Activated naive CD8-positive, alpha-beta T cell treated with anti-CD3 and anti-CD28 coated beads, Interleukin-2, amount 10 ng/mL, durations not matched to agents 7 days and 5 days (primary cell): Measurements from ENCODE around the gene FLT3. TPM values are rescaled to one million over a fixed set of nuclear protein-coding genes. Genes with fewer than 3 reads are reported as not detected.
"Not testable (repeated sequence)": the region's sequence is repeated elsewhere in the genome, so short reads cannot be mapped to it uniquely, and the experiment has no call there.

Experiments used
- ATAC-seq: fragments of 150-1000 bp; cut with Tn5 transposase; one replicate; pipeline ENCODE4 v1.10.0; 2021; ENCODE audit warnings: low read depth, moderate library complexity
- POLR2A ChIA-PET: fragments of 350-600 bp; sonication (Branson Sonifier 250); formaldehyde crosslinking; loops from one replicate; lab custom pipeline; 2021; ENCODE audit warnings: antibody characterized with exemption; lab: Charles Lee
- DNase-seq: peaks from one replicate; pipeline ENCODE4 v3.0.0; 2021
- H3K27ac Mint-ChIP-seq: one replicate; pipeline ENCODE4 v1.8.0; 2022; ENCODE audit warnings: mild to moderate bottlenecking, mixed read lengths
- H3K27me3 Mint-ChIP-seq: one replicate; pipeline ENCODE4 v1.8.0; 2022; ENCODE audit warnings: mild to moderate bottlenecking, moderate library complexity, mixed read lengths
- H3K36me3 Mint-ChIP-seq: one replicate; pipeline ENCODE4 v1.8.0; 2021; ENCODE audit warnings: mild to moderate bottlenecking, mixed read lengths
- H3K4me1 Mint-ChIP-seq: one replicate; pipeline ENCODE4 v1.8.0; 2021; ENCODE audit warnings: mixed read lengths
- H3K4me3 Mint-ChIP-seq: one replicate; pipeline ENCODE4 v1.8.0; 2022; ENCODE audit warnings: mild to moderate bottlenecking, moderate library complexity, mixed read lengths
- H3K9me3 Mint-ChIP-seq: one replicate; pipeline ENCODE4 v1.8.0; 2021; ENCODE audit warnings: mixed read lengths
- total RNA-seq, 2 experiments: library from RNA; stranded (reverse); gene quantifications; one replicate each; pipeline ENCODE4 v1.2.3, GENCODE V29; 2021

FLT3 gene
- total RNA-seq = not detected

DNA sequence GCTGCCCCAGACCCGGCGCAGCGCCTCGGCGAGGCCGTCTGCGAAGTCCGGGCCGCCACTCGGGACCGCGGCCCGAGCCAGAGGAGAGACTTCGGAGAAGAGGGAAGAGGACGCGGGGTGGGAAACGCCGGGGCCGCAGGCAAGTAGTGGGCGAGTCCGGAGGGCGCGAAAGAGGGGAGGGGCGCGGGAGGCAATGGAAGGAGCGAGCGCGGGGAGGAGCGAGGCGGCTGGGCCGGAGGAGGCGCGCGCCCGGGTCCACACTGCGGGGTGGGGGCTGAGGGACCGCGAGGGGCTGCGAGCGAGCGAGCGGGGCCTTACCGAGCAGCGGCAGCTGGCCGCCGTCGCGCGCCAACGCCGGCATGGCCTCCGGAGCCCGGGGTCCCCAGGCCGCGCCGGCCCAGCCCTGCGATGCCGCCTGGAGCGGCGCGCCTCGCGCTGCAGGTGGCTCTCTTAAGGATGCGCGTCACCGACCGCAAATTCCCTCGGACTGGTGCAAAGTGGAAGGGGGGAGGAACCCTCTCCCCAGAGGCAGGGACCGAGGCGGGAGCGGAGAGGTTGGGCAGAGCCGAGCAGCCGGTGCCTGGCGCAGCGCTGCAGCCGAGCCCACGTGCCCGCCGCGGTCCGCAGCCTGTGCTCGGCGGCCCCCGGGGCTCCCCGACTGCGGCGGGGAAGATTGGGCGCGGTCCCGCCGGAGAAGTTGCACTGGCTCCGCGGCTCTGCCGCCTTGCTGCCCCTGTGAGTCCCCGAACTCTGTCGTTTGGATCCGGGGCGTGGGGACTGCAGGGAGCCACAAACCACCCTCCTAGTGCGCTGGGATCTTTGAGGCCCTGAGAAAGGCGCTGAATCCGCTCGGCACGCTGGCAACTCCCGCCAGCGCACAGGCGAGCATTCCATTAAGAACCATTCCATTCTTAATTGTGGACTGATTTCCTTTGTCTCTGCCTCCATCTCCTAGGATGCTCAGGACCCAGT lies at the start of gene FLT3:
Gene FLT3, minus strand, starts transcription at position 427 of the 972 bp plus-strand sequence. Its CDS starts 66 bp downstream, at position 361.
- peaks cover 67% of the 10 kb centered on the region for H3K27me3 Mint-ChIP-seq
- no peaks in the 10 kb centered on the region for H3K9me3 Mint-ChIP-seq
- H3K4me1 Mint-ChIP-seq = peaks cover 4% of the 10 kb centered on the region
- no peak within 1 kb of the TSS for H3K27ac Mint-ChIP-seq
- POLR2A ChIA-PET = no interaction called here
- H3K4me3 Mint-ChIP-seq = peak within 1 kb of the TSS; percentile 64
- DNase-seq = peak; percentile 51
- peaks cover 3% of the 10 kb centered on the region for H3K36me3 Mint-ChIP-seq
- peak; percentile 71 for ATAC-seq

DNA sequence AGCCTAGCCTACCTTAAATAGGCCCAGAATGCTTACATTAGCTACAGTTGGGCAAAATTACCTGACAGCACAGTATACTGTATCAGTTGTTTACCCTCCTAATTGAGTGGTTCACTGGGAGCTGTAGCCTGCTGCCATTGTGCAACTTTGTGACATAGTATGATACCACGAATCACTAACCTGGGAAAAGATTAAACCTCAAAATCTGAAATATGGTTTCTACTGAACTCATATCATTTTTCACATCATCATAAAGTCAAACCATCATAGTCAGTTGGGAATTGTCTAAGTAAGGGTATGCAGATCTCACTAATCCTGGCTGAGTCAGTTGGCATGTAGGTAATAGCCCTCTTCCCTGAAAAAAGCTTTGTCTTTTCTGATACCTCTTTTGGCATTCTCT lies 47.1 kb upstream of the FLT3 start:
- H3K4me1 Mint-ChIP-seq = peaks cover 9% of the 10 kb centered on the region
- H3K27ac Mint-ChIP-seq = no peak overlapping the region
- peaks cover 36% of the 10 kb centered on the region for H3K36me3 Mint-ChIP-seq
- no peak overlapping the region for H3K4me3 Mint-ChIP-seq
- ATAC-seq (no peak), DNase-seq (no peak)
- H3K27me3 Mint-ChIP-seq = no peaks in the 10 kb centered on the region
- H3K9me3 Mint-ChIP-seq = peaks cover 2% of the 10 kb centered on the region
- POLR2A ChIA-PET = interaction anchor here (1.1 kb wide), 1 partner anchor 8 kb away, joined by 3 read pairs; no protein-coding TSS in a partner anchor

DNA sequence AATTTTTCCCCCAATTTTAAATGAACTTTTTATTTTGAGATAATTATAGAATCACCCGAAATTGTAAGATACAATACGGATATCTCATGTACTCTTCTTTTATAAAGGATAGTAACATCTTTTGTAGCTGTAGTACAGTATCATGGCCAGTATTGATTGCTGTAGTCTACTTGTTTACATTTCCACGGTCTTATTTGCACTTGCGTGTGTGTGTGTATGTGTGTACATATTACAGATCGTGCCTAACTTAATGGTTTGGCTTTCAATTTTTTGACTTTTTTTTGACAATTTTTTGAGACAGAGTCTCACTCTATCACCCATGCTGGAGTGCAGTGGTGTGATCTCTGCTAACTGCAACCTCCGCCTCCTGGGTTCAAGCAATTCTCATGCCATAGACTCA lies 44.7 kb upstream of the FLT3 start:
- ATAC-seq = no peak
- Mint-ChIP-seq H3K4me1 (peaks cover 24% of the 10 kb centered on the region), H3K27me3 (no peaks in the 10 kb centered on the region), H3K27ac (no peak overlapping the region), H3K36me3 (peaks cover 40% of the 10 kb centered on the region), H3K4me3 (no peak overlapping the region), H3K9me3 (no peaks in the 10 kb centered on the region)
- DNase-seq = no peak
- POLR2A ChIA-PET = no interaction called here

DNA sequence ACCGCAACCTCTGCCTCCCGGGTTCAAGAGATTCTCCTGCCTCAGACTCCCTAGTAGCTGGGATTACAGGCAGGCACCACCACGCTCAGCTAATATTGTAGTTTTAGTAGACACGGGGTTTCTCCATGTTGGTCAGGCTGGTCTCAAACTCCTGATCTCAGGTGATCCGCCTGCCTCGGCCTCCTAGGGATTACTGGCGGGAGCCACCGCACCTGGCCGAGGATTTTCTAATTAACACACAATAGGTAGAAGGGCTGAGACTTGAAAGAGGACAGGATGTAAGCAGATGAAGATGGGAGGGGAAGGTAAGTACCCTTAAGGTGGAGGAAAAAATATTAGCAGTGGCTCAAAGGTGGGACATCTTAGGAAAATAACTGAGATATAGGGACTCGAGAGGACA lies 41.2 kb upstream of the FLT3 start:
- H3K9me3 Mint-ChIP-seq, H3K27me3 Mint-ChIP-seq, DNase-seq, ATAC-seq, POLR2A ChIA-PET: not testable (repeated sequence)
- Mint-ChIP-seq H3K36me3 (peaks cover 23% of the 10 kb centered on the region), H3K27ac (peak overlapping the region; percentile 44), H3K4me3 (peak overlapping the region; percentile 33), H3K4me1 (peaks cover 35% of the 10 kb centered on the region)

DNA sequence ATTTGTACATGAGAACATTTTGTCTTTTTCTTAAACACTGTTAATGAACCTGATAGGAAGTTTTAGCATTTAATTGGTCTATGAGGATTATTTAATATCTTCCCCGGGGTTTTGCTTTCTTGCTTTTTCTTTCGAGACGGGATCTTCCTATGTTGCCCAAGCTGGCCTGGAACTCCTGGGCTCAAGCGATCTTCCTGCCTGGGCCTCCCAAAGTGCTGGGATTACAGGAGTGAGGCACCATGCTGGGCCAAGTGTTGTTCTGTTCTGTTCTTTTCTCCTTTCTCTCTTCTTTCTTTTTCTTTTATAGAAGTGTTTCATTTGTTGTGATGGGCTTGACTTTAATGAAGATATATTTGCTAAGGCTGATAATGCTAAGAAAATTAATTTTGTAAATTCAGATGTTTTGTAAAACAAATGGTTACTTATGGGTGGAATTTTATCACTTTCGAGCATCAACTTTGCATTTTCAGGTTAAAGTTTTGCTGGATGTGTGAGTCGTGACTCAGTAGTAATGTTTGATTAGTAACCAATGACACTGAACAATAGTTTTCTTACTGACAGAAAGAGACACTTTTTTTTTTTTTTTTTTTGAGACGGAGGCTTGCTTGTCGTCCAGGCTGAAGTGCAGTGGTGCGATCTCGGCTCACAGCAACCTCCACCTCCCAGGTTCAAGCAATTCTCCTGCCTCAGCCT lies 40.2 kb upstream of the FLT3 start:
- H3K27me3 Mint-ChIP-seq = no peaks in the 10 kb centered on the region
- peaks cover 36% of the 10 kb centered on the region for H3K4me1 Mint-ChIP-seq

DNA sequence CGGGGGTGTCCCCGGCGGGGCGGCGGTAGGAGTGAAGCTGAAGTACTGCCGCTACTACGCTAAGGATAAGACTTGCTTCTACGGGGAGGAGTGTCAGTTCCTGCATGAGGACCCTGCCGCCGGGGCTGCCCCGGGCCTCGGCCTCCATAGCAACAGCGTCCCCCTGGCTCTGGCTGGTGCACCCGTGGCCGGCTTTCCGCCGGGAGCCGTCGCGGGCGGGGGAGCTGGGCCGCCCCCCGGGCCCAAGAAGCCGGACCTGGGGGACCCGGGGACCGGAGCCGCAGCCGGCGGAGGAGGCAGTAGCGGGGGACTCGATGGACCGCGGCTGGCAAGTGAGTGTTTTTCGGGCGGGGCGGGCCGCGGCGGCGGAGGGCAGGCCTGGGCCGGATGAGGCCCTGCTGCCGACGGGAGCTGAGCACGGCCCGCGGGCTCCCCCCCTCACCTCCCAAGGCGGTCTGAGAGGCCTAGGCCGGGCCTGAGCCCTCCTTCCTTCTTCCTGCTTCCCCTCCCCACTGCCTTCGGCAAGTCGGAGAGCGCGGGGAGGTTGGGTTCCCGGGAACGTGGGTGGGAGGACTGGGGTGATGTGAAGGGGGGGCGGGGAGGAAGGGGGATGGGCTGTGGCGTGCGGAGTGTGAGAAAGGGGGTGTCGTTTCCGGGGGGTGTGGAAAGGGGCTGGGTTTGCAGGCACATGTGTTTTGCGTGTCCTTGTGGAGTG lies 38.5 kb upstream of the FLT3 start:
- Mint-ChIP-seq H3K9me3 (no peaks in the 10 kb centered on the region), H3K27ac (peak overlapping the region; percentile 94), H3K27me3 (no peaks in the 10 kb centered on the region), H3K4me3 (peak overlapping the region; percentile 86), H3K4me1 (peaks cover 36% of the 10 kb centered on the region), H3K36me3 (peaks cover 12% of the 10 kb centered on the region)
- peak; percentile 80 for ATAC-seq
- peak; percentile 88 for DNase-seq
- POLR2A ChIA-PET = interaction anchor here (0.8 to 1.5 kb wide), 8 partner anchors 9 to 520 kb away, joined by 3 to 5 read pairs (median 3); partner anchors contain the start of gene POMP

More for the DNA sequence above, 40.2 kb upstream of the FLT3 start:
- H3K36me3 Mint-ChIP-seq = peaks cover 20% of the 10 kb centered on the region
- DNase-seq = no peak
- POLR2A ChIA-PET = no interaction called here
- ATAC-seq = no peak
- peak overlapping the region; percentile 94 for H3K27ac Mint-ChIP-seq
- H3K9me3 Mint-ChIP-seq = no peaks in the 10 kb centered on the region
- H3K4me3 Mint-ChIP-seq = peak overlapping the region; percentile 86

DNA sequence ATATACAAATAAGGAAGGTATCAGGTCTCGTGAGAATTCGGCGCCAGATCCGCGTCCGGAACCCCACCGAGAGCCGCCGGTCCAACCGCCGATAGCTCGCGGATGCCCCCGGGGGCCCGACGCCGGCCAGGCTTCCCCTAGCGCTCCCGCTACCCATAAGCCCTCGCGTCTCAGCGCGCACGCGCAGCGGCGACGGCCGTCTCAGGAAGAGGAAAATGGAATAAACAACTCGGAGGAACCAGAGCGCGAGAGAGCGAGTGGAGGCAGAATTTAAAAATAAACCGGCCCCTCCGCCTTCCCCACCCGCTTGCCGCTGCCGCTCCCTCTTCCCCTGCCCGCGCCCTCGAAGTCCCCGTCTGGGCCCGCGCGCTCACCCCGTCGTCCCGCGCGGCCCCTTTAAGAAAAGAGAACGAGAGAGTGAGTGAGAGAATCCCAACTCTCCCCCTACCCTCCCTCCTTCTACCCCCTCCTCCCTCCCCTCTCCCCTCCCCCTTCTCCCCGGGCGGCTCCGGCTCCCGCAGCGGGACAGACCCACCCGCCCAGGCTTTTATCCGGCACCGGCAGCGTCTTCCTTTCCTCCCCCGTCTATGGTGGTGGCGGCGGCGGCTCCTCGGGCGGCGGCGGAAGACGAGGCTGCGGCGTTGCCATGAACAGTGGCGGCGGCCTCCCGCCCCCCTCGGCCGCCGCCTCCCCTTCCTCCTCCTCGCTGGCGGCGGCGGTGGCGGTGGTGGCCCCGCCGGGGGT lies 37.8 kb upstream of the FLT3 start, which contains the start of gene PAN3:
Gene PAN3, plus strand, starts transcription at position 534 of the 744 bp plus-strand sequence. Its CDS starts 113 bp downstream, at position 647.
- H3K4me3 Mint-ChIP-seq = peak within 1 kb of the TSS; percentile 86
- H3K27ac Mint-ChIP-seq = peak within 1 kb of the TSS; percentile 94
- H3K9me3 Mint-ChIP-seq = no peaks in the 10 kb centered on the region
- POLR2A ChIA-PET = interaction anchor here (0.6 to 1.5 kb wide), 14 partner anchors 10 to 713 kb away, joined by 3 to 5 read pairs (median 3); partner anchors contain the start of genes POLR1D and POMP
- peaks cover 10% of the 10 kb centered on the region for H3K36me3 Mint-ChIP-seq
- DNase-seq (peak; percentile 94), ATAC-seq (peak; percentile 59)
- peaks cover 36% of the 10 kb centered on the region for H3K4me1 Mint-ChIP-seq
- H3K27me3 Mint-ChIP-seq = no peaks in the 10 kb centered on the region

DNA sequence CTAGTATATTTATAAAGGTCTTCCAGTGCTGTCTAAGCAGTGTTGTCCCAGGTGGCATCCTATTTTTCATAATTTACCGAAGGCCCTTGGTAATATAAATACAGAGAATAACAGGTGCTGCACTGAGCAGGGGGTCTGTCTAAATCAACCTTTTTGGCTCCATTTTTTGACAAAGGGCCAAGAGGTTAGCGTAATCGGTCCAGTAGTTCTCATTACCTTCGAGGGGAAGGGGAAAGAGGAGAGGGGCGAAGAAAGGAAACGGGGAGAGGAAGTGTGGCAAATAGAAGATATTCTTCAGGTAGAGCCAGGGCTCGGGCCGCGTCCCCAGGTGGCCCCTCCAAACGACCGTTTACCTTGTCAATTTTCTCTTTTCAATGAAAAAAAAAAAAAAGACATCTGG lies 37.2 kb upstream of the FLT3 start:
- Mint-ChIP-seq H3K9me3 (no peaks in the 10 kb centered on the region), H3K4me1 (peaks cover 34% of the 10 kb centered on the region), H3K4me3 (peak overlapping the region; percentile 86), H3K27ac (peak overlapping the region; percentile 94), H3K36me3 (peaks cover 10% of the 10 kb centered on the region), H3K27me3 (no peaks in the 10 kb centered on the region)
- ATAC-seq (no peak), DNase-seq (no peak)
- POLR2A ChIA-PET = interaction anchor here (0.7 to 1.1 kb wide), 7 partner anchors 19 to 712 kb away, joined by 3 to 5 read pairs (median 3); partner anchors contain the start of genes POLR1D and POMP

DNA sequence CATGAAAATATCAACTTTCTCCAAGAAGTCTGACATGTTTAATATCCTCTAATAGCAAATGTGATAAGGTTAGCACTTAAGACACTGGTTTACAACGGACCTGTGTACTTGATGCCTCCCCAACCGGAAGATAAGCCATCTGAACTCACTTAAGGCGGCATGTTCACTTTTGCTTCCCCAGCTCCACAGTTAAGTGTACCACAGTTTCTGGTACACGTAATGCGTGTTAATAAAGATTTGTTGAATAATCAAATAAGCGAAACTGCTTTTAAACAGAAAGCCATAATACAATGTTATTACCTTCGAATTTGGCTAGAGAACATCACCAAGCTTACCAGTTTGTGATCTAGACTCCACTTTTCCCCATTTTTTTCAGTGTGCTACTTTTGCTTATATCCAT lies 36.5 kb upstream of the FLT3 start:
- Mint-ChIP-seq H3K27ac (peak overlapping the region; percentile 94), H3K4me1 (peaks cover 28% of the 10 kb centered on the region), H3K36me3 (peaks cover 10% of the 10 kb centered on the region), H3K27me3 (no peaks in the 10 kb centered on the region), H3K4me3 (peak overlapping the region; percentile 86), H3K9me3 (no peaks in the 10 kb centered on the region)
- DNase-seq (no peak), ATAC-seq (no peak)
- POLR2A ChIA-PET = interaction anchor here (0.9 kb wide), 1 partner anchor 522 kb away, joined by 3 read pairs; the partner anchor contains the start of gene POMP

DNA sequence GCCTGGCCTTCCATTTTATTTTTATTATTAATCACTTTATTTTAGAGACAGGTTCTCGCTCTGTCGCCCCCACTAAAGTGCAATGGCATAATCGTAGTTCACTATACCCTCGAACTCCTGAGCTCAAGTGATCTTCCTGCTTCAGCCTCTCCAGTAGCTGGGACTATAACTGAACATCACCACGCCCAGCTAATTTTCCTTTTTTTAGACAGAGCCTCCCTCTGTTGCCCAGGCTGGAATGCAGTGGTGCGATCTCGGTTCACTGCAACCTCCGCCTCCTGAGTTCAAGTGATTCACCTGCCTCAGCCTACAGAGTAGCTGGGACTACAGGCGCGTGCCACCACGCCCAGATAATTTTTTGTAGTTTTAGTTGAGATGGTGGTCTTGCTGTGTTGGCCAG lies 31.3 kb upstream of the FLT3 start:
- Mint-ChIP-seq H3K27ac (no peak overlapping the region), H3K9me3 (no peaks in the 10 kb centered on the region), H3K36me3 (no peaks in the 10 kb centered on the region), H3K27me3 (peaks cover 9% of the 10 kb centered on the region), H3K4me3 (no peak overlapping the region), H3K4me1 (peaks cover 3% of the 10 kb centered on the region)
- ATAC-seq (no peak), DNase-seq (no peak)
- POLR2A ChIA-PET = no interaction called here

DNA sequence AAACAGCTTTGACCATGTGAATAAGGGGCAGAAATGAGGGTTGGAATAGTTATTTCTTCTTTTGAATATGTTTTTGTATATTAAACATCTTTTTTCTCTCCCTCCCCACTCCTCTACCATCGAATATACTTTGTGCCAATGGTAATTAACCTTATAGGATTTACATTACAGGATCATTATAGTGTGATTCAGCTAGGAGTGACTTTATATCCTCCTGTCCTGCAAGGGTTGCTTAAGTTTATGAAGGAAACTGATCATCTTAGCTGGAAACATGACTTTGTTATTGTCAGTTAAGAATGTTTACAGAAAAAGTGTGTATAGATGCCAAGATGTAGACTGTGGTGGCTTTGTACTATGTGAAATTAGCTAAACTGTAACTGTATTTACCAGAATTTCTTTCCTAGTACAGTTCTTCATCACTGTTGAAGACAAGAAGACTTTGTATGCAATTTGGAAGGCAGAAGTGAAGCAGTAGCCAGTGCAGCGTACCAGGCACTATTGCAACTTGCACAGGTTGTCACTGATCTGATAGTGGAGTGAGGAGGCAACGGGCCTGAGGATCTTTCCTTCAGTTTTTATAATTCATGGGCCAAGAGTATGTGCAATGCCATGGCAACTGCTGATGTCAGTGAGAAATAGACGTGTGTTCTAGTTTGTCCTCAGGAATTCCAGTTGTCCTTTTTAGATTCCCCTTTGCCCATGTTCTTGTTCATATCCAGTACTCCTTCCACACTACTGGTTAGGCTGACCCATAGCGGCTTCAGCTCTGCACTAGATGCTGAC lies 29.7 kb upstream of the FLT3 start:
- no peak overlapping the region for H3K27ac Mint-ChIP-seq
- peaks cover 10% of the 10 kb centered on the region for H3K27me3 Mint-ChIP-seq
- H3K4me3 Mint-ChIP-seq = no peak overlapping the region
- POLR2A ChIA-PET = interaction anchor here (0.5 kb wide), 1 partner anchor 883 kb away, joined by 4 read pairs; no protein-coding TSS in a partner anchor
- DNase-seq (no peak), ATAC-seq (no peak)
- no peaks in the 10 kb centered on the region for H3K4me1 Mint-ChIP-seq
- H3K36me3 Mint-ChIP-seq = no peaks in the 10 kb centered on the region
- no peaks in the 10 kb centered on the region for H3K9me3 Mint-ChIP-seq
